K562 (cell line): Measurements from ENCODE around the gene SAPCD1. TPM values are rescaled to one million over a fixed set of nuclear protein-coding genes. Genes with fewer than 3 reads are reported as not detected.

Experiments used
- CCAR2 ChIP-seq: fragments of 200-400 bp; formaldehyde crosslinking; IDR thresholded peaks from 2 replicates; pipeline ENCODE4 v1.6.1; 2017; ENCODE audit warnings: mild to moderate bottlenecking, low read depth, low read length
- CHD2 ChIP-seq: IDR thresholded peaks from 2 replicates; pipeline ENCODE4 v1.6.1; 2011; ENCODE audit warnings: low read depth, low read length
- E2F3 ChIP-seq: fragments of 250-450 bp; sonication (Bioruptor Pico); IDR thresholded peaks from 2 replicates; pipeline ENCODE4 v1.4.0; 2020; ENCODE audit warnings: mild to moderate bottlenecking
- EP300 ChIP-seq: IDR thresholded peaks from 2 replicates; pipeline ENCODE4 v1.6.1; 2012; ENCODE audit warnings: low read length, improper control_type of control experiment
- ETV5 ChIP-seq: sonication (generic); formaldehyde crosslinking; IDR thresholded peaks from 2 replicates; pipeline ENCODE4 v1.4.0; 2020; ENCODE audit warnings: low read depth, mild to moderate bottlenecking, missing genetic modification reagents
- FOXM1 ChIP-seq, 2 experiments: fragments of 450-650 bp in 1 of 2; sonication (generic) in 1 of 2; formaldehyde crosslinking in 1 of 2; IDR thresholded peaks; 2 replicates each; pipeline versions ENCODE4 v1.6.1 to v1.9.0; 2017 to 2022; ENCODE audit warnings: low read depth in 2 of 2, mild to moderate bottlenecking in 2 of 2, missing genetic modification reagents in 1 of 2, moderate library complexity in 1 of 2
- JUN ChIP-seq, 2 experiments: sonication (generic) in 1 of 2; formaldehyde crosslinking in 1 of 2; IDR thresholded peaks; 2 replicates each; pipeline versions ENCODE4 v1.6.1 to v1.8.0; 2012 to 2022; ENCODE audit warnings: borderline replicate concordance in 2 of 2, mild to moderate bottlenecking in 2 of 2, improper control_type of control experiment in 1 of 2, low read depth in 1 of 2, low read length in 1 of 2, missing genetic modification reagents in 1 of 2
- NEUROD1 ChIP-seq: fragments of 150-350 bp; IDR thresholded peaks from 2 replicates; pipeline ENCODE4 v1.6.1; 2014; ENCODE audit warnings: borderline replicate concordance, low read length, low read depth; ENCODE audit not compliant: partially characterized antibody
- PYGO2 ChIP-seq: fragments of 450-650 bp; IDR thresholded peaks from 2 replicates; pipeline ENCODE4 v1.6.1; 2016; ENCODE audit warnings: mild to moderate bottlenecking, missing genetic modification characterization, moderate library complexity, missing compliant biosample characterization
- YY1 ChIP-seq, 3 experiments: IDR thresholded peaks; 2 replicates each; pipeline ENCODE4 v1.6.1; 2011; ENCODE audit warnings: low read length in 2 of 3, mild to moderate bottlenecking in 2 of 3, moderate library complexity in 2 of 3, borderline replicate concordance in 1 of 3, control low read depth in 1 of 3, low read depth in 1 of 3; ENCODE audit not compliant: insufficient read depth in 3 of 3, insufficient replicate concordance in 2 of 3, control insufficient read depth in 1 of 3, insufficient read length in 1 of 3; ENCODE audit errors: extremely low read depth in 1 of 3
- ZNF609 ChIP-seq: sonication (generic); formaldehyde crosslinking; IDR thresholded peaks from 2 replicates; pipeline ENCODE4 v1.8.1; 2023; ENCODE audit warnings: missing genetic modification reagents, mild to moderate bottlenecking, borderline replicate concordance
- ZNF717 ChIP-seq: fragments of 250-450 bp; sonication (Bioruptor Pico); IDR thresholded peaks from 2 replicates; pipeline ENCODE4 v1.5.0; 2021
- polyA plus RNA-seq, 8 experiments: library from polyadenylated mRNA; depleted of rRNA in 4 of 8; stranded (reverse) in 5 of 8; unstranded in 3 of 8; fragments of >200 nt; fragmentation: Nextera tagmentation in 2 of 8; fragmentation: Illumina TruSeq in 1 of 8; extraction: Ambion mirVana in 2 of 8; extraction: Trizol in 1 of 8; gene quantifications; 2 replicates each; pipeline versions ENCODE4 v1.2.1 to v1.2.3, GENCODE V29; 2011 to 2014; ENCODE audit warnings: inconsistent platforms in 1 of 8, missing spikeins in 1 of 8
- total RNA-seq, 7 experiments: library from RNA; depleted of rRNA in 6 of 7; stranded (reverse); fragments of >200 nt in 6 of 7; fragmentation: Illumina TruSeq in 2 of 7; extraction: Trizol in 2 of 7; gene quantifications; 2 replicates each; pipeline versions ENCODE4 v1.2.1 to v1.2.3, GENCODE V29; 2011 to 2021; ENCODE audit warnings: low replicate concordance in 1 of 7
- TF ChIP-seq, protein P1 (sequence below), 2 experiments: IDR thresholded peaks; 2 replicates each; pipeline ENCODE4 v1.6.1; 2012; ENCODE audit warnings: improper control_type of control experiment in 2 of 2, low read depth in 2 of 2, low read length in 2 of 2, borderline replicate concordance in 1 of 2
- TF ChIP-seq, protein P2 (sequence below): fragments of 450-650 bp; IDR thresholded peaks from 2 replicates; pipeline ENCODE4 v1.6.1; 2018; ENCODE audit warnings: mild to moderate bottlenecking, low read depth; ENCODE audit not compliant: partially characterized antibody

Gene SAPCD1
- total and polyA plus RNA-seq, 9 of the 15 experiments (the other 6 are each of a cell fraction or from before 2014, with no cell fraction given), result 2.6 to 30.2 (median 7.4) TPM

DNA sequence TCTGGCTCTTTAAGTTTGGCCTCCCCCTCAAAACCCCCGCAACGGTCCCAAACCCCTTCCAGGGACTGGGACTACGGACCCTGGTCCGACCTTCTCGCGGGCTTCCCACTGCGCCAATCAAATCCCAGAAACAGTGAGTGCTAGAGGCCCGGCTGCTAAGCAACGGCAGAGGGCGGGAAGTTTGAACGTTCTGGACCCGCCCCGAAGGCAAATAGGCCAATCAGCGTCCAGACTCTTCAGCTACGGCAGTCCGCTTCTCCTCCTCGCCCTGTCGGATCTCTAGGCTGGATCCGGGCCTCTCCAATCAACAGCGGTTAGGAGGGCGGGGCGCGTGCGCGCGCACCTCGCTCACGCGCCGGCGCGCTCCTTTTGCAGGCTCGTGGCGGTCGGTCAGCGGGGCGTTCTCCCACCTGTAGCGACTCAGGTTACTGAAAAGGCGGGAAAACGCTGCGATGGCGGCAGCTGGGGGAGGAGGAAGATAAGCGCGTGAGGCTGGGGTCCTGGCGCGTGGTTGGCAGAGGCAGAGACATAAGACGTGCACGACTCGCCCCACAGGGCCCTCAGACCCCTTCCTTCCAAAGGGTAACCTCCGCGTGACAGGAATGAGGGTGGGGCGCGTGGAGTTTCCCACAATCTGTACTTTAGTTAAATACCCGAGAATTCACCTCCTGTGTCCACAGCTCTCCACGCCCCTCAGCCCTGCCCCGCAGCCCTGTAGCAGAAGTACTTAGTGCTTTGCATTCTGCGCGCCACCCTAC, 22.6 kb upstream of the SAPCD1 start, which contains the start of gene MSH5 (continued):
- TF ChIP-seq, protein P1, sequence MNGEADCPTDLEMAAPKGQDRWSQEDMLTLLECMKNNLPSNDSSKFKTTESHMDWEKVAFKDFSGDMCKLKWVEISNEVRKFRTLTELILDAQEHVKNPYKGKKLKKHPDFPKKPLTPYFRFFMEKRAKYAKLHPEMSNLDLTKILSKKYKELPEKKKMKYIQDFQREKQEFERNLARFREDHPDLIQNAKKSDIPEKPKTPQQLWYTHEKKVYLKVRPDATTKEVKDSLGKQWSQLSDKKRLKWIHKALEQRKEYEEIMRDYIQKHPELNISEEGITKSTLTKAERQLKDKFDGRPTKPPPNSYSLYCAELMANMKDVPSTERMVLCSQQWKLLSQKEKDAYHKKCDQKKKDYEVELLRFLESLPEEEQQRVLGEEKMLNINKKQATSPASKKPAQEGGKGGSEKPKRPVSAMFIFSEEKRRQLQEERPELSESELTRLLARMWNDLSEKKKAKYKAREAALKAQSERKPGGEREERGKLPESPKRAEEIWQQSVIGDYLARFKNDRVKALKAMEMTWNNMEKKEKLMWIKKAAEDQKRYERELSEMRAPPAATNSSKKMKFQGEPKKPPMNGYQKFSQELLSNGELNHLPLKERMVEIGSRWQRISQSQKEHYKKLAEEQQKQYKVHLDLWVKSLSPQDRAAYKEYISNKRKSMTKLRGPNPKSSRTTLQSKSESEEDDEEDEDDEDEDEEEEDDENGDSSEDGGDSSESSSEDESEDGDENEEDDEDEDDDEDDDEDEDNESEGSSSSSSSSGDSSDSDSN (IDR thresholded peaks at IDR 0.05; ENCODE audit: borderline replicate concordance in 1 of 2, low read depth in 2 of 2, low read length in 2 of 2), result peak in 1 of 2 experiments; percentile 44; a peak in 1 of 4 replicates
- no peak for TF ChIP-seq ZNF717 (CRISPR knock-in tag)
- peak in 2 of 3 experiments; percentile 72 to 96 for TF ChIP-seq YY1 (IDR thresholded peaks at IDR 0.05; ENCODE audit: borderline replicate concordance in 1 of 3, control insufficient read depth in 1 of 3, extremely low read depth in 1 of 3, insufficient read depth in 3 of 3, insufficient read length in 1 of 3, insufficient replicate concordance in 2 of 3, low read depth in 1 of 3, low read length in 2 of 3)
- TF ChIP-seq CHD2, result peak; percentile 92
- peak; percentile 92 for TF ChIP-seq ETV5
- TF ChIP-seq NEUROD1, result peak; percentile 98
- no peak for TF ChIP-seq FOXM1 (IDR thresholded peaks at IDR 0.05; ENCODE audit: low read depth)
- peak; percentile 97 for TF ChIP-seq FOXM1 (CRISPR knock-in tag; IDR thresholded peaks at IDR 0.05; ENCODE audit: low read depth)
- no peak for TF ChIP-seq PYGO2 (tag)
- TF ChIP-seq, protein P2, sequence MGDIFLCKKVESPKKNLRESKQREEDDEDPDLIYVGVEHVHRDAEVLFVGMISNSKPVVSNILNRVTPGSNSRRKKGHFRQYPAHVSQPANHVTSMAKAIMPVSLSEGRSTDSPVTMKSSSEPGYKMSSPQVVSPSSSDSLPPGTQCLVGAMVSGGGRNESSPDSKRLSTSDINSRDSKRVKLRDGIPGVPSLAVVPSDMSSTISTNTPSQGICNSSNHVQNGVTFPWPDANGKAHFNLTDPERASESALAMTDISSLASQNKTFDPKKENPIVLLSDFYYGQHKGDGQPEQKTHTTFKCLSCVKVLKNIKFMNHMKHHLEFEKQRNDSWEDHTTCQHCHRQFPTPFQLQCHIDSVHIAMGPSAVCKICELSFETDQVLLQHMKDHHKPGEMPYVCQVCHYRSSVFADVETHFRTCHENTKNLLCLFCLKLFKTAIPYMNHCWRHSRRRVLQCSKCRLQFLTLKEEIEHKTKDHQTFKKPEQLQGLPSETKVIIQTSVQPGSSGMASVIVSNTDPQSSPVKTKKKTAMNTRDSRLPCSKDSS, result no peak
- peak; percentile 71 for TF ChIP-seq EP300
- TF ChIP-seq JUN (IDR thresholded peaks at IDR 0.05; ENCODE audit: borderline replicate concordance, low read depth, low read length), result peak; percentile 71; the same call in 1 of the 2 replicates
- peak; percentile 98; the same call in 1 of the 2 replicates for TF ChIP-seq JUN (CRISPR knock-in tag; IDR thresholded peaks at IDR 0.05; ENCODE audit: borderline replicate concordance)
- no peak for TF ChIP-seq CCAR2
- TF ChIP-seq E2F3 (CRISPR knock-in tag), result peak; percentile 99
- TF ChIP-seq ZNF609, result peak; percentile 78; the same call in 1 of the 2 replicates
